GM12875 (cell line): ENCODE results near the gene RRP1B.

Experiments
- H3K4me3 ChIP-seq: one replicate; pipeline ENCODE4 v1.5.1; 2011; ENCODE audit warnings: low read depth, low read length, control low read depth
- CTCF ChIP-seq: IDR thresholded peaks from 2 replicates; pipeline ENCODE4 v1.5.1; 2011; ENCODE audit warnings: low read depth, mild to moderate bottlenecking, control low read depth, inconsistent platforms, low read length, moderate library complexity, borderline replicate concordance; ENCODE audit not compliant: insufficient read depth

RRP1B gene

GRCh38 chr21:43744725-43745124 is 85.4 kb downstream of the RRP1B start:
- TF ChIP-seq CTCF: no peak
- no peak overlapping the region for H3K4me3 ChIP-seq
